HepG2 (cell line): Measurements from ENCODE around the gene COPZ1. TPM values are rescaled to one million over a fixed set of nuclear protein-coding genes. Genes with fewer than 3 reads are reported as not detected.

ENCODE experiments used
- CBX2 ChIP-seq, 2 experiments: fragments of 200-600 bp in 1 of 2; sonication (generic); formaldehyde crosslinking in 1 of 2; IDR thresholded peaks; 2 replicates each; pipeline versions ENCODE4 v1.7.0 to v1.8.1; 2018 to 2022; ENCODE audit warnings: low read depth in 2 of 2, low read length in 1 of 2, mild to moderate bottlenecking in 1 of 2, missing genetic modification reagents in 1 of 2
- FOXC1 ChIP-seq: sonication (generic); formaldehyde crosslinking; IDR thresholded peaks from 2 replicates; pipeline ENCODE4 v1.8.0; 2022; ENCODE audit warnings: mild to moderate bottlenecking, missing genetic modification reagents, borderline replicate concordance
- HMGXB4 ChIP-seq, 2 experiments: sonication (generic) in 1 of 2; formaldehyde crosslinking in 1 of 2; IDR thresholded peaks; 2 replicates each; pipeline versions ENCODE4 v1.4.0 to v1.6.1; 2018 to 2020; ENCODE audit warnings: missing genetic modification reagents in 2 of 2, borderline replicate concordance in 1 of 2, low read depth in 1 of 2, mild to moderate bottlenecking in 1 of 2, missing biosample characterization in 1 of 2
- KDM3A ChIP-seq: IDR thresholded peaks from 2 replicates; pipeline ENCODE4 v1.6.1; 2018; ENCODE audit warnings: low read depth, missing compliant biosample characterization
- MBD4 ChIP-seq: IDR thresholded peaks from 2 replicates; pipeline ENCODE4 v1.6.1; 2012; ENCODE audit warnings: low read length, inconsistent platforms, borderline replicate concordance
- MED13 ChIP-seq: sonication (generic); formaldehyde crosslinking; IDR thresholded peaks from 2 replicates; pipeline ENCODE4 v1.5.0; 2020; ENCODE audit warnings: missing genetic modification reagents
- MEIS2 ChIP-seq: sonication (generic); formaldehyde crosslinking; IDR thresholded peaks from 2 replicates; pipeline ENCODE4 v1.9.0; 2021; ENCODE audit warnings: mild to moderate bottlenecking, missing genetic modification reagents
- MTF2 ChIP-seq: sonication (generic); formaldehyde crosslinking; IDR thresholded peaks from 2 replicates; pipeline ENCODE4 v1.5.0; 2020; ENCODE audit warnings: missing genetic modification reagents, borderline replicate concordance
- NCOA2 ChIP-seq: sonication (generic); formaldehyde crosslinking; IDR thresholded peaks from 2 replicates; pipeline ENCODE4 v1.8.0; 2022; ENCODE audit warnings: inconsistent platforms
- PATZ1 ChIP-seq: sonication (generic); formaldehyde crosslinking; IDR thresholded peaks from 2 replicates; pipeline ENCODE4 v1.4.0; 2020; ENCODE audit warnings: missing genetic modification reagents
- POGK ChIP-seq: sonication (generic); formaldehyde crosslinking; conservative IDR thresholded peaks from 2 replicates; pipeline ENCODE4 v1.8.0; 2022; ENCODE audit warnings: mild to moderate bottlenecking, moderate library complexity, missing genetic modification reagents
- RNF219 ChIP-seq: sonication (generic); formaldehyde crosslinking; IDR thresholded peaks from 2 replicates; pipeline ENCODE4 v1.5.0; 2020; ENCODE audit warnings: mild to moderate bottlenecking, missing genetic modification reagents
- SKIL ChIP-seq: sonication (generic); formaldehyde crosslinking; IDR thresholded peaks from 2 replicates; pipeline ENCODE4 v1.8.0; 2022; ENCODE audit warnings: missing genetic modification reagents, mild to moderate bottlenecking, moderate library complexity, borderline replicate concordance
- THAP7 ChIP-seq: sonication (generic); formaldehyde crosslinking; IDR thresholded peaks from 2 replicates; pipeline ENCODE4 v1.8.1; 2023; ENCODE audit warnings: mild to moderate bottlenecking, missing genetic modification reagents
- ZNF629 ChIP-seq: sonication (generic); formaldehyde crosslinking; conservative IDR thresholded peaks from 2 replicates; pipeline ENCODE4 v1.5.0; 2020; ENCODE audit warnings: missing genetic modification reagents
- ZSCAN9 ChIP-seq: IDR thresholded peaks from 2 replicates; pipeline ENCODE4 v1.6.1; 2016; ENCODE audit warnings: borderline replicate concordance
- polyA plus RNA-seq, 8 experiments: library from polyadenylated mRNA; depleted of rRNA in 3 of 8; stranded (reverse) in 7 of 8; unstranded in 1 of 8; fragments of >200 nt; fragmentation: Illumina TruSeq in 4 of 8; extraction: Trizol in 4 of 8; gene quantifications; 2 replicates each; pipeline versions ENCODE4 v1.2.1 to v1.2.3, GENCODE V29; 2011 to 2016; ENCODE audit warnings: low read depth in 4 of 8, missing spikeins in 1 of 8, mixed read lengths in 1 of 8; ENCODE audit not compliant: insufficient read depth in 1 of 8
- total RNA-seq, 5 experiments: library from RNA; depleted of rRNA; stranded (reverse); fragments of >200 nt; fragmentation: Illumina TruSeq; extraction: Trizol; gene quantifications; 2 replicates each; pipeline ENCODE4 v1.2.3, GENCODE V29; 2016; ENCODE audit warnings: low read depth in 1 of 5

Gene COPZ1
- total and polyA plus RNA-seq, 2 of the 13 experiments (the other 11 are each of a cell fraction or from before 2014, with no cell fraction given): 125 to 184 TPM

- no peak for TF ChIP-seq SKIL (CRISPR knock-in tag)
- no peak; the same call in none of the 2 replicates for TF ChIP-seq ZSCAN9 (CRISPR knock-in tag)
- no peak for TF ChIP-seq MTF2 (CRISPR knock-in tag)
- TF ChIP-seq ZNF629 (CRISPR knock-in tag): peak; percentile 74
- TF ChIP-seq FOXC1 (CRISPR knock-in tag): no peak
- TF ChIP-seq MBD4: no peak
- no peak for TF ChIP-seq KDM3A
- TF ChIP-seq THAP7: no peak; the same call in 1 of the 2 replicates
- no peak for TF ChIP-seq RNF219 (CRISPR knock-in tag)
- peak; percentile 55; the same call in 1 of the 2 replicates for TF ChIP-seq MEIS2 (CRISPR knock-in tag)
- no peak for TF ChIP-seq CBX2 (IDR thresholded peaks at IDR 0.05; ENCODE audit: low read depth, low read length)
- TF ChIP-seq CBX2 (CRISPR knock-in tag; IDR thresholded peaks at IDR 0.05; ENCODE audit: low read depth): 0 out of 2 replicates have a peak, but pooled peaks have one; percentile 64
- TF ChIP-seq POGK (CRISPR knock-in tag): no peak; the same call in 1 of the 2 replicates
- peak; percentile 75; the same call in 1 of the 2 replicates for TF ChIP-seq MED13
- 0 out of 2 replicates have a peak, but pooled peaks have one; percentile 10 for TF ChIP-seq NCOA2 (CRISPR knock-in tag)
- TF ChIP-seq HMGXB4 (CRISPR knock-in tag; IDR thresholded peaks at IDR 0.05; ENCODE audit: borderline replicate concordance in 1 of 2, low read depth in 1 of 2): peak; percentile 77 to 78
- peak; percentile 37 for TF ChIP-seq PATZ1 (CRISPR knock-in tag)
These were observed 44.3 kb upstream of the COPZ1 start, which contains the start of gene HNRNPA1 (continued) for GRCh38 chr12:54280468-54281260.
